ACC112 (cell line): Measurements from ENCODE around the gene OSGIN1.

Experiments used
- H2AFZ ChIP-seq: fragments of 200-600 bp; sonication (generic); one replicate; pipeline ENCODE4 v1.6.0; 2017; ENCODE audit warnings: antibody characterized with exemption, low read length; ENCODE audit not compliant: unreplicated experiment
- H3K27ac ChIP-seq: fragments of 200-600 bp; sonication (generic); 2 replicates; pipeline ENCODE4 v1.5.1; 2014; ENCODE audit warnings: low read depth, mild to moderate bottlenecking, antibody characterized with exemption, low read length, moderate library complexity
- H3K27me3 ChIP-seq: fragments of 200-600 bp; sonication (generic); 2 replicates; pipeline ENCODE4 v1.6.1; 2014; ENCODE audit warnings: mild to moderate bottlenecking, antibody characterized with exemption, low read length, moderate library complexity, mixed read lengths; ENCODE audit not compliant: insufficient read depth
- H3K36me3 ChIP-seq: fragments of 200-600 bp; sonication (generic); 2 replicates; pipeline ENCODE4 v1.6.1; 2016; ENCODE audit warnings: mild to moderate bottlenecking, antibody characterized with exemption, low read length, moderate library complexity, mixed read lengths; ENCODE audit not compliant: insufficient read depth
- H3K4me1 ChIP-seq: fragments of 200-600 bp; sonication (generic); one replicate; pipeline ENCODE4 v1.6.1; 2016; ENCODE audit warnings: low read length, mixed read lengths; ENCODE audit not compliant: insufficient read depth, unreplicated experiment, control insufficient read depth
- H3K4me3 ChIP-seq: fragments of 200-600 bp; sonication (generic); 2 replicates; pipeline ENCODE4 v1.5.1; 2014; ENCODE audit warnings: mild to moderate bottlenecking, low read depth, low read length
- H3K79me2 ChIP-seq: fragments of 200-600 bp; sonication (generic); one replicate; pipeline ENCODE4 v1.6.0; 2016; ENCODE audit warnings: low read length; ENCODE audit not compliant: control insufficient read depth, unreplicated experiment, insufficient read depth

The OSGIN1 gene

DNA sequence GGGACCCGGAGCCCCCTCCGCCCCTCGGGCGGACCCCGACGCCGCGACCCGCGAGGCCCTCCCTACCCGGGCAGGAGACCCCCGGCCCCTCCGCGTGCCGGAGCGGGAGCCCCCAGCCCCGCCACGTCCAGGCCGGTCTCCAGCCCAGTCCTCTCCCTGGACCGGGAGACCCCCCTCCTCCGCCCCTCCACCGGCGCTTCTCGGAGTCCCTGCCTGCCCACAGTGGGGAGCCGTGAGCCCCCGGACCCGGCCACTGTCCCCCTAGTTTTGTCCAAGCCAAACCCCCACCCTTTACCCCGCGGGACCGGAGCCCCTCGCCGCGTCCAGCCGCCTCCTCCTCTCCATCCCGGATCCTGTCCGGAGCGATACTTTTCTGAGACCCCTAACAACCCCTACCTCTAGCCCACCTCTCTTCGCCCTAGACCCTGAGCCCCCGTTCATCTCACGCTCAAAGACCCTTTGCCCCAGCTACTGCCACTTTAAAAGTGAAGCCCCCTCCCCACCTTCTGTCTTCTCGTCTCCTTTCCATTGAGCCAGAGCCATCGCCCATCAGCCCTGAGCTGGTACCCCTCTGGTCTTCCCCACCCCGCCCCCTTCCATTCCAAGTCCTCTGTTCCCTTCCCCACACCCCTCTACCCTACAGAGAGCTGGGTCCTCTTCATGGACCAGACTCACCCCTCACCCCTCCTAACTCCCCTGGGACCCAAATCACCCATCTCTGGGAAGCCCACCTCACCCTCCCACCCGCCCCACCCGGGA lies 16.0 kb downstream of the OSGIN1 start:
- Histone ChIP-seq H2AFZ (no peak overlapping the region), H3K27me3 (peaks cover 6% of the 10 kb centered on the region; the same call in 1 of the 2 replicates), H3K27ac (no peak overlapping the region), H3K4me3 (no peak overlapping the region), H3K36me3 (no peaks in the 10 kb centered on the region), H3K79me2 (no peaks in the 10 kb centered on the region), H3K4me1 (no peaks in the 10 kb centered on the region)

DNA sequence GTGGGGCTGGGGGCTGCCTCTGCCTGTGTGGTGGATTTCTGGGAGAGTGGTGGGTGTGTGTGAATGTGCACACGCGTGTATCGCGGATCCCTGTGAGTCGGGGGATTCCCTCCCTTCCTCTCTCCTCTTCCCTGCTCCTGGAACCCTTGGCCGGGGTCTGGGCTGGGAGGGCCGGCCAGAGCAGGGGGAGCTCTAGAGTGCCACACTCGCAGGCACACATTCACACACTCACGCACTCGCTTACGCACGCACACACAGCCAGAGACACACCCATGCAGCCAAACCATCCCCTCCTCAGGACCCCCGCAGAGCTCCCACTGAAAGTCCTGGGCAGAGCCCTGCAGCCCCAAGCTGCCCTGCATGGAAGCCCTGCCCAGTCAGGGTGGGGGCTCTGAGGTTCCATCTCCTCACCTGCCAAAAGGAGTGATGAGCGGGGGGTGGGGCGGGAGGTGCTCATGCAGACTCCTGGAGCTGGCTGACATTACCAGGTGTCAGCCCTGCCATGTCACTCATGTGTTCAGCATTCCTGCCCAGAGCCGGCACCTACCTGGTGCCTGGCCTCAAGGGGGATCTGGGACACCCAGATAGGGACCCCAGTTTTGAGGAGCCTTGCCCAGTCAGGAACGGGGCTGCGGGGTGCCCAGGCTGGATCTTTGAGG lies 16.9 kb downstream of the OSGIN1 start:
- no peaks in the 10 kb centered on the region for H3K79me2 ChIP-seq
- no peaks in the 10 kb centered on the region for H3K4me1 ChIP-seq
- peaks cover 6% of the 10 kb centered on the region; the same call in 1 of the 2 replicates for H3K27me3 ChIP-seq
- no peak overlapping the region for H3K4me3 ChIP-seq
- no peak overlapping the region for H3K27ac ChIP-seq
- no peaks in the 10 kb centered on the region for H3K36me3 ChIP-seq
- no peak overlapping the region for H2AFZ ChIP-seq

DNA sequence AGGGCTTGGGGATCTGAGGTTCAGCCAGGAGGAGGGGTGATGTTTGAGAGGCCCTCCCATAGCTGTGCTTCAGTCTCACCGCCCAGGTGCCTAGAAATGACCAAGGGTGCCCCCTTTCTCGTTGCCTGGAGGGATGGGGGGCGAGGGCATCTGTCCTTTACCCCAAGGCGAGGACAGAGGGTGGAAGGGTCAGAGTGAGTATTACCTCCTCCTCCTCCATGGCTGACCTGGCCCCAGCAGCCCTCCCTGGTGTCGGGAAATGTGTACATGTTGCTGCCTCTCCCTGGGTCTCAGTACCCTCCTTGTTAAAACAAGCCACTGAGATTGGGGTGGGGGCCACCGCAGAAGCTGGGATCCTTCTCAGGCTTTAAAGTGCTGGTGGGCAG lies 17.4 kb downstream of the OSGIN1 start:
- Histone ChIP-seq H3K4me3 (no peak overlapping the region), H3K36me3 (no peaks in the 10 kb centered on the region), H3K4me1 (no peaks in the 10 kb centered on the region), H3K27ac (no peak overlapping the region), H3K79me2 (no peaks in the 10 kb centered on the region), H3K27me3 (peaks cover 6% of the 10 kb centered on the region; the same call in 1 of the 2 replicates), H2AFZ (no peak overlapping the region)

DNA sequence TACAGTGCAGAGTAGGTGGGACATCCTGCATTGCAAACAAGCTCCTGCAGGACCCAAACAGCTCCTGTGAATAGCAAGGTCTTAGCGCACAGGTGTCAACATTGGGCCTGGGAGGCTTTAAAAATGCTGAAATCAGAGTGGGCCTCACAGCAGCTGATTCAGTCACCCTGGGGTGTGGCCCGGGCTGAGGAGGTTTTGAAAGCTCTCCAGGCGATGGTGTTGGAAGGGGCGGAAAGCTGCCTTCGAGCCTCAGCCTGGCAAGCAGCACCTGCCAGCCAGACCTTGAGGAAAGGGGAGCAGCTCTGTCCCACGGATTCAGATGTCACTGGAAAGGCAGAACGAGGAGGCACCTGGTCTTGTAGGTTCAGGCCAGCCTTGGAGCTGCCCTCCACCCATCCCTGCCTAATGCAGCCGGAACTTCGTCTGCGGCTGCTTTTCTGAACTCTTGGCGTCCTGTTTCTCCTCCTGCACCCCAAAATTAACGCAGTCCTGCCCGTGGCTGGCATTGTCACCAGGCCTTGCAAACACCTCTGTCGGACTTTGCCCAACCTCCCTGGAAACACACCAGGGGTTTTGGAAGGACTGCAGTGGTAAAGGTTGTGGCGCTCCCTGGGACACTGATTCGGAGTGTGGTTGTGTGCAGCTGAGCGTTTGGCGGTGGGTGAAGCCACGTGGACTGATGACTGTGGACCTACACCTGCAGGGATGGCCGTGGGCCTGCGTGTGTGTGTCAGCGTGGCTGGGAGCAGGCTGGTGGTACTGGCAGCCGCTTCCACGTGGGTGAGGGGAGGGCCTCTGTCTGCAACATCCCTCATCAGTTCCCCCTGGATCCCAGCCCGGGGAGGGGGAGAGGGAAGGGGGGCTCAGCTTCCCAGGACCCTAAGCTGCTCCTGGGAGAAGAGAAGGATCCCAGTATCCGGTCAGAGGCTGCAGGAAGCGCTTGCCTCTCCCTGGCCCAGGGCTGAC lies 18.4 kb downstream of the OSGIN1 start:
- Histone ChIP-seq H3K36me3 (no peaks in the 10 kb centered on the region), H3K4me3 (no peak overlapping the region), H3K4me1 (no peaks in the 10 kb centered on the region), H3K27me3 (peaks cover 6% of the 10 kb centered on the region; the same call in 1 of the 2 replicates), H2AFZ (no peak overlapping the region), H3K79me2 (no peaks in the 10 kb centered on the region), H3K27ac (no peak overlapping the region)

DNA sequence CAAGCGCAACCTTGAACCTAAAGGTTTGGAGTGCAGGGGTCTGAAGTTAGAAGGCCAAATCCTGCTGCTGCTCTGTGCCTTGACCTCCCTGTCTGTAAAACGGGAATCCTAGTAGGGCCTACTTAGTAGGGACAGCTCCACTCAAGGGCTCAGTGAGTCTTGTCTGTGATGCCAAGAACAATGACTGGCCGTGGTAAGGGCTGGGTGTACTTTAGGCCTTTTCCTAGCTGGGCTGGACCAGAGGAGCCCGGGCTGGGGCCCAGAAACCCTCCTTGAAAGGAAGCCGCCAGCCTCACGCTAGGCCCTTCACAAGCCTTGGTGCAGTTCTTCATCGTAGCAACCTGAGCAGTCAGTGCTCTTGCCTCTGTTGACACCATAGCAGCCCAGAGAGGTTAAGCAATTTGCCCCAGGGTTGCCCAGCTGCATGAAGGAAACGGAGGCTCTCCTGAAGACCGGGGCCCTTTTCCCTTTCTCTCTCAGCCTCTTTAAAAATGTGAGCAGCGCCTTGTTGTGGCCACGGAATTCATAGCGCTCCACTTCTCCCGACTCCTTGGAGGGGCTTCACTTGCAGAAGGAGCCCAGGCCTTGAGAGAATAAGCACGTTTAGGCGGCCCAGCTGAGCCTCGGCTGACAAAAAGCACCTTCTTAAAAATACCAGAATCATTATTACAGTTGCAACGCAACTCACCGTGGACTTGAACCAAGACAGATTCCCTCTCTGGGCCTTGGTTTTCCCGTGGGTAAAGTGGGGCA lies 19.4 kb downstream of the OSGIN1 start:
- no peaks in the 10 kb centered on the region for H3K4me1 ChIP-seq
- H2AFZ ChIP-seq = no peak overlapping the region
- H3K36me3 ChIP-seq = no peaks in the 10 kb centered on the region
- peaks cover 6% of the 10 kb centered on the region; the same call in 1 of the 2 replicates for H3K27me3 ChIP-seq
- no peak overlapping the region for H3K4me3 ChIP-seq
- no peaks in the 10 kb centered on the region for H3K79me2 ChIP-seq
- H3K27ac ChIP-seq = no peak overlapping the region

DNA sequence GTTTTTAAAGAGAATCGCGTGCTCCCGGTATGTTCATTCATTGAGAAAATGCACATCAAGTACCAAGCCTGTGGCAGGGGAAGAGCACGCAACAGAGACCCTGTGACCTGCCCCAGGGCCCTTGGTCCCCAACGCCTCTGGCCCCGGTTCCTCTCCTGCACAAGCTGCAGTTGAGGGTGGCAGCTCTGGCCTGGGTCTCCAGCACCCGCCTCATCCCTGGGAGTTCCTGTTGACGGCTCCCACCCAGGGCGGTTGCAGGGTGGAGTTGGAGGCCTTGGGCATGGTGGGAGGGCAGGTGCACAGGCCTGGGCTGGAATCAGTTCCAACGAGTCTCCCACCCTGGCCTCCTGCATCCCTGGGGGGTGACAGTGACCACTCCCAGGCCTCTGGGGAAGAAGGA lies 20.0 kb downstream of the OSGIN1 start:
- H3K4me1 ChIP-seq = no peaks in the 10 kb centered on the region
- no peak overlapping the region for H3K4me3 ChIP-seq
- peaks cover 6% of the 10 kb centered on the region; the same call in 1 of the 2 replicates for H3K27me3 ChIP-seq
- no peak overlapping the region for H2AFZ ChIP-seq
- H3K79me2 ChIP-seq = no peaks in the 10 kb centered on the region
- no peaks in the 10 kb centered on the region for H3K36me3 ChIP-seq
- no peak overlapping the region for H3K27ac ChIP-seq

DNA sequence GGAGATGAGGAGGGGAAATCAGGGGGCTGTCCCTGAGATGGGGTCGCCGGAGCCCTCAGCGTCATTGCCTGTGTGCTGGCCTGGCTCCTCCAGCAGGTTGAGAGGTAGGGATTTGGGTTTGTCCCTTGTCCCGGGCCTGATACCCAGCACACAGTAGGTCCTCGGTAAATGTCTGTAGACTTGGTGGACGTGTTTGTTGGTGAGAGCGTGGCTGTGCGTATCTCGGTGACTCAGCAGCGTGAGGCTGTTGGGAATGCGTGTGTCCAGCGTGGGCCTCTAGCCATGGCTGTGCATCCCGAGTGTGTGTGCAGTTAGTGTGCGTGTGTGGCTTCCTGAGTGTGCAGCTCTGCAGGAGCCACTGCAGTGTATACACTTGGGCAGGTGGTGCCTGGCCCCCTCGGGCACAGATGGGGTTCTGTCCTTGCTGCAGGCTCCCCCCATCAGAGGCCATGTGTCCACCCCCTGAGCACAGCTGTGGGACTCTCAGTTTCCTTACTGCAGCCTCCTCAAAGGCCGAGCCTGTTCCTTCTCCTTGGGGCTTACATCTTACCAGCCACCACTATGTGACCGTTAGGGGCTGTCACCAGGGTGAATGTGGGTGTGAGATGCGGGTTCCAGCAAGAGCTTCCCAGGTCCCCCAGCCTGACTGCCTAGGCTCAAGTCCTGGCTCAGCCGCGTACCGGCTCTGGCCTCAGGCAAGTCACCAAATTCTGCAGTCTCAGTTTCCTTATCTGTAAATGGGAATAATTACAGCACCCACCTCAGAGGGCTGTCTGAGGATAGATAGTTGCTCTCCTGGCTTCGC lies 20.7 kb downstream of the OSGIN1 start:
- Histone ChIP-seq H3K36me3 (no peaks in the 10 kb centered on the region), H2AFZ (no peak overlapping the region), H3K79me2 (no peaks in the 10 kb centered on the region), H3K27ac (no peak overlapping the region), H3K27me3 (peaks cover 5% of the 10 kb centered on the region; the same call in 1 of the 2 replicates), H3K4me1 (no peaks in the 10 kb centered on the region), H3K4me3 (no peak overlapping the region)

DNA sequence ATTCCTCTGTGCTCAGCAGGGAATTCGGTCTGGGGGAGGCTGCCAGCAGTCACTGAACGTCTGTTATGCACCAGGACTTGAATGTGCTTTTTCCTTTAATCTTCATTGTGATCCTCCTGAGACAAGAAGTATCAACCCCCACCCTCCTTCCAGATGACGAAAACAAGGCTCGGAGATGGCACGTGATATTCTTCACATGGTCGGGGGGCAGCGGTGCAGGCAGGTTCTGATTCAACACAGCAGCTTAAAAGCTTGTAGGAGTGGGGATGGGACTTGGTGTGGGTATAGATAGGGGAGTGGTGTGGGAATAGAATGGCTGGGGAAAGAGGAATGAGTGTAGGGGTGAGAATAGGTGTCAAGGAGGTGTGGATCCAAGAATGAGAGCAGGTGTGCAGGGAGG lies 21.4 kb downstream of the OSGIN1 start:
- no peaks in the 10 kb centered on the region for H3K36me3 ChIP-seq
- no peaks in the 10 kb centered on the region for H3K4me1 ChIP-seq
- no peaks in the 10 kb centered on the region for H3K27me3 ChIP-seq
- H3K79me2 ChIP-seq = no peaks in the 10 kb centered on the region
- no peak overlapping the region for H3K4me3 ChIP-seq
- no peak overlapping the region for H3K27ac ChIP-seq
- no peak overlapping the region for H2AFZ ChIP-seq

DNA sequence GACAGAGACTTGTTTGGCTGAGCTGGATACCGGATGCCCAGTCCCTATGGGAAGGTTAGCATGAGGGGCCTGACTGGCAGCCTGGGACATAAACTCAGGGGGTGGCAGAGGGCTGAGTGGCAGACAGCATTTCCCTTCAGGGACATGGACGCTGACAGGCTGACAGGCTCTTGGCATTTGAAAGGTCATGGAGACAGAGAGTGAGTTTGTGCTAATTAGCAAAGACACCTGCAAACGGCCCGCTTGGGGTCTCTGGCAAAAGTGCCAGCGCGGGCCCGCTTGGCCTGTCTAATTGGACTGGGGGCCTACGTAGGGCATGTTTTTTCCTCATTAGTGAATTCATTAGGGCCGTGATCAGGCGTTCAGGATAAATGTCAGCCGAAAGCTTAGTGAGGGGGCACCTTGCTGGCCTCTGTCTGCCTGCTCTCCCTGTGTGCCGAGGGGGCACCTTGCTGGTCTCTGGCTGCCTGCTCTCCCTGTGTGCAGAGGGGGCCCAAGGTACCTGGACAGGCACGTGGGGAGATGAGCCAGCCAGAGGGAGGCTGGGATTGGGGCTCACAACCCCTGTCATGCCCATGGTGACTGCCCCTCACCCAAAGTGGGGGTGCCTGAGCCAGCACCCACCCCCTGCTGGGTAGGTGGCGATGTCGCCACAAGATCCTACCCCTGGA lies 22.7 kb downstream of the OSGIN1 start:
- H3K36me3 ChIP-seq = no peaks in the 10 kb centered on the region
- no peaks in the 10 kb centered on the region for H3K27me3 ChIP-seq
- no peaks in the 10 kb centered on the region for H3K79me2 ChIP-seq
- no peak overlapping the region for H3K4me3 ChIP-seq
- no peak overlapping the region for H3K27ac ChIP-seq
- H2AFZ ChIP-seq = no peak overlapping the region
- H3K4me1 ChIP-seq = no peaks in the 10 kb centered on the region
